CD4-positive, alpha-beta T cell (primary cell): ENCODE data around the gene COL5A1. TPM values are rescaled to one million over a fixed set of nuclear protein-coding genes. Genes with fewer than 3 reads are reported as not detected.

ENCODE experiments used
- ATAC-seq: fragments of 200-7000 bp; cut with Tn5 transposase; one replicate; pipeline ENCODE4 v1.10.0; 2022; ENCODE audit warnings: mild to moderate bottlenecking; ENCODE audit not compliant: poor library complexity
- CTCF ChIA-PET: fragments of 350-600 bp; sonication (Branson Sonifier 250); formaldehyde crosslinking; loops from one replicate; lab custom pipeline; 2021; ENCODE audit warnings: antibody characterized with exemption, inconsistent platforms; lab: Charles Lee
- POLR2A ChIA-PET: fragments of 350-600 bp; sonication (Branson Sonifier 250); formaldehyde crosslinking; loops from one replicate; lab custom pipeline; 2021; ENCODE audit warnings: antibody characterized with exemption, inconsistent platforms; lab: Charles Lee
- DNase-seq, 14 experiments: peaks; one replicate each; pipeline ENCODE4 v3.0.0-alpha.2; 2013 to 2020; ENCODE audit warnings: mixed read lengths in 2 of 14
- H3K27ac ChIP-seq, 2 donors: one replicate each; pipeline versions ENCODE4 v1.5.1 to v1.7.0; 2013; ENCODE audit warnings: low read length in 2 of 2, low read depth in 1 of 2, mild to moderate bottlenecking in 1 of 2
- H3K27me3 ChIP-seq, 2 experiments: 1 replicate in 1 of 2; 2 replicates in 1 of 2; pipeline versions ENCODE4 v1.6.1 to v1.7.0; 2013; ENCODE audit warnings: low read length in 2 of 2, control low read depth in 1 of 2, mild to moderate bottlenecking in 1 of 2, moderate library complexity in 1 of 2; ENCODE audit not compliant: insufficient read depth in 2 of 2, control insufficient read depth in 1 of 2
- H3K36me3 ChIP-seq: one replicate; pipeline ENCODE4 v1.6.1; 2013; ENCODE audit warnings: low read length, control low read depth; ENCODE audit not compliant: insufficient read depth
- H3K4me1 ChIP-seq: one replicate; pipeline ENCODE4 v1.6.1; 2013; ENCODE audit warnings: low read length, control low read depth; ENCODE audit not compliant: insufficient read depth
- H3K4me3 ChIP-seq: one replicate; pipeline ENCODE4 v1.5.1; 2013; ENCODE audit warnings: mild to moderate bottlenecking, low read length, moderate library complexity
- H3K9me3 ChIP-seq, 2 experiments: 1 replicate in 1 of 2; 2 replicates in 1 of 2; pipeline versions ENCODE4 v1.6.1 to v1.7.0; 2013; ENCODE audit warnings: low read length in 2 of 2, mild to moderate bottlenecking in 2 of 2, control low read depth in 1 of 2, moderate library complexity in 1 of 2; ENCODE audit not compliant: control insufficient read depth in 1 of 2, insufficient read depth in 1 of 2
- H3K27ac Mint-ChIP-seq: one replicate; pipeline ENCODE4 v1.8.0; 2020; ENCODE audit warnings: mixed read lengths
- H3K27me3 Mint-ChIP-seq: one replicate; pipeline ENCODE4 v1.8.0; 2021; ENCODE audit warnings: mixed read lengths
- H3K36me3 Mint-ChIP-seq: one replicate; pipeline ENCODE4 v1.8.0; 2021; ENCODE audit warnings: low read depth, mixed read lengths
- H3K4me1 Mint-ChIP-seq: one replicate; pipeline ENCODE4 v1.8.0; 2021; ENCODE audit warnings: low read depth, mixed read lengths
- H3K4me3 Mint-ChIP-seq: one replicate; pipeline ENCODE4 v1.8.0; 2020; ENCODE audit warnings: mild to moderate bottlenecking, mixed read lengths
- H3K9me3 Mint-ChIP-seq: one replicate; pipeline ENCODE4 v1.8.0; 2020; ENCODE audit warnings: mixed read lengths
- intact Hi-C, 2 experiments: fragments of 100-400 bp; cut with DNase I in 1 of 2; cut with micrococcal nuclease in 1 of 2; formaldehyde crosslinking; loops; one replicate each; pipeline versions ENCODE4 v1.15.1 to v1.9.0; 2023 to 2025; cut with DNase I, micrococcal nuclease
- total RNA-seq, 174 experiments: library from RNA in 2 of 174; stranded (reverse) in 2 of 174; gene quantifications; one replicate each; pipeline ENCODE4 v1.2.3 and lab custom pipeline; 2021 to 2026
- TF ChIP-seq, protein P1 (sequence below): fragments of 200-600 bp; IDR thresholded peaks from one replicate; pipeline ENCODE4 v1.8.0; 2022; ENCODE audit warnings: antibody characterized with exemption, mild to moderate bottlenecking

COL5A1 gene
- total RNA-seq, 2 experiments from 2014 or later, result 0.41 to 0.50 TPM

DNA sequence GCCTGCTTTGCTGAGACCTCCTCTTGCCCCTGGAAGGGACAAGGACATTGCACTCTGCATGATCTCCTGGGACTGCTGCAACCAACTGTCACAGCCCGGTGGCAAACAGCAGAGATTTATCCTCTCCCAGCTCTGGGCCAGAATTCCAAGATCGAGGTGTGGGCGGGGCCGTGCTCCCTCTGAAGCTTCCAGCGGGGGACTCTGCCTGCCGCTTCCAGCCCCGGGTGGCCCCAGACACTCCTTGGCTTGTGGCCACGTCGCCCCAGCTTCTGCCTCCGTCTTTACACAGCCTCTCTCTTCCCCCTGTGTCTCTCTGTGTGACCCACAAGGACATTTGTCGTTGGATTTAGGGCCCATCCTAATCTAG is 67.1 kb downstream of the COL5A1 start:
- Histone ChIP-seq H3K9me3 (peaks cover 0 to 31% of the 10 kb centered on the region in 2 experiments), H3K4me3 (no peak overlapping the region), H3K4me1 (no peaks in the 10 kb centered on the region), H3K27me3 (no peaks in the 10 kb centered on the region), H3K36me3 (no peaks in the 10 kb centered on the region), H3K27ac (no peak overlapping the region)
- DNase-seq, result no peak
- Mint-ChIP-seq H3K9me3 (no peaks in the 10 kb centered on the region), H3K36me3 (no peaks in the 10 kb centered on the region), H3K4me1 (no peaks in the 10 kb centered on the region), H3K27ac (no peak overlapping the region), H3K27me3 (no peaks in the 10 kb centered on the region), H3K4me3 (no peak overlapping the region)
- ChIA-PET CTCF (no interaction called here), POLR2A (no interaction called here)
- TF ChIP-seq, protein P1, sequence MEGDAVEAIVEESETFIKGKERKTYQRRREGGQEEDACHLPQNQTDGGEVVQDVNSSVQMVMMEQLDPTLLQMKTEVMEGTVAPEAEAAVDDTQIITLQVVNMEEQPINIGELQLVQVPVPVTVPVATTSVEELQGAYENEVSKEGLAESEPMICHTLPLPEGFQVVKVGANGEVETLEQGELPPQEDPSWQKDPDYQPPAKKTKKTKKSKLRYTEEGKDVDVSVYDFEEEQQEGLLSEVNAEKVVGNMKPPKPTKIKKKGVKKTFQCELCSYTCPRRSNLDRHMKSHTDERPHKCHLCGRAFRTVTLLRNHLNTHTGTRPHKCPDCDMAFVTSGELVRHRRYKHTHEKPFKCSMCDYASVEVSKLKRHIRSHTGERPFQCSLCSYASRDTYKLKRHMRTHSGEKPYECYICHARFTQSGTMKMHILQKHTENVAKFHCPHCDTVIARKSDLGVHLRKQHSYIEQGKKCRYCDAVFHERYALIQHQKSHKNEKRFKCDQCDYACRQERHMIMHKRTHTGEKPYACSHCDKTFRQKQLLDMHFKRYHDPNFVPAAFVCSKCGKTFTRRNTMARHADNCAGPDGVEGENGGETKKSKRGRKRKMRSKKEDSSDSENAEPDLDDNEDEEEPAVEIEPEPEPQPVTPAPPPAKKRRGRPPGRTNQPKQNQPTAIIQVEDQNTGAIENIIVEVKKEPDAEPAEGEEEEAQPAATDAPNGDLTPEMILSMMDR, result no peak
- ATAC-seq, result no peak
- intact Hi-C loops, result no loop called here

DNA sequence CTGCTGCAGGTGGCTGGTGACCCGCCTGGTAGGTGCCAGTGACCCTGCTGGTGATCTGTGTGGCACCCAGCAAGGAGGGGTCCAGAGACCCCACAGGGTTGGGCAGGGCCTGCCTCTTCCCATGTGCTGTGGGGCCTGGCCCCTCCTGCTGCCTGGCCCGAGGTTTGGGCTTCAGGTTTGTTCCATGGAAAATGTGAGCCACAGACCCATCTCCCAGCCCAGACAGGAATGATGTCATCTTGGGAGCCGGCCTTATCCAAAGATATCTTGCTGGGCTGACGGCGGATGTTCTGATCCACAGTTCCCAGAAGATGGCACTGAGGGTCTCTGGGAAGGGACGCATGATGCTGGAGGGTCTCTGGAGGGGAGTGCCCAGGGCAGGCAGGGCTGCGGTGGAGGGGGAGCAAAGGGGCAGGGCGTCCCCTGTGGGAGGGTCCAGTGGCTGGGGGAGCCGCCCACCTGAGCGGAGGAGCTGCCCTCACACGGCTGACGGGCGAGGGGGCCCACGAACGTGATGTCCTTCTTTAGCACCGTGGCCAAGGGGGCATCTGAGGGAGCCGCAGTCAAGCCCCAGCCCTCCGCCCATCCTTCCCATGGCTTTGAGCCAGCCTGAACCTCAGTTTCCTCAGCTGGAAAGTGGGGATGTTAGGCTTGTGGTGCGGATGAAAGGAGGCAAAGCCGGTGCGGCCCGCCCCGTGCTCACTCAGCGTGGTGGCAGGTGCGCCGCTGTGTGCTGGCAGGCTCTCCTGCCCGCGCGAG is 68.1 kb downstream of the COL5A1 start:
- no peaks in the 10 kb centered on the region for H3K36me3 Mint-ChIP-seq
- Histone ChIP-seq H3K4me3 (no peak overlapping the region), H3K27me3 (no peaks in the 10 kb centered on the region), H3K4me1 (no peaks in the 10 kb centered on the region), H3K9me3 (peaks cover 0 to 31% of the 10 kb centered on the region in 2 experiments), H3K36me3 (no peaks in the 10 kb centered on the region), H3K27ac (no peak overlapping the region)
- no peak overlapping the region for H3K4me3 Mint-ChIP-seq
- ChIA-PET POLR2A (no interaction called here), CTCF (no interaction called here)
- DNase-seq (no peak), ATAC-seq (no peak)
- H3K9me3 Mint-ChIP-seq, result peaks cover 2% of the 10 kb centered on the region
- TF ChIP-seq, protein P1, result no peak
- H3K27me3 Mint-ChIP-seq, result no peaks in the 10 kb centered on the region
- no peak overlapping the region for H3K27ac Mint-ChIP-seq
- H3K4me1 Mint-ChIP-seq, result no peaks in the 10 kb centered on the region
- intact Hi-C loops, result no loop called here

DNA sequence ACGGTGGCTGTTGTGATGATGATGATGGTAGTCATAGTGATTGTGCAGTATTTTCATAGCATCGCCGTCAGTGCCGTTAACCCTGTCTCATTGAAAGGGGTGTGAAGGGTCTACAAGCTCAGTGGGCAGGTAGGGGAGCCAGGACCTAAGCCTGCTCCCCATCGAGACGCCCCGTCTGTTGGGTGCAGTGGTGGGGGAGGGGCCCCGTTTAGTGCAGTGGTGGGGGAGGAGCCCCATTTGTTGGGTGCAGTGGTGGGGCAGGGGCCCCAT is 68.6 kb downstream of the COL5A1 start:
- H3K4me3 Mint-ChIP-seq, result no peak overlapping the region
- no peaks in the 10 kb centered on the region for H3K27me3 Mint-ChIP-seq
- H3K36me3 Mint-ChIP-seq, result no peaks in the 10 kb centered on the region
- TF ChIP-seq, protein P1, result no peak
- POLR2A ChIA-PET, result no interaction called here
- Histone ChIP-seq H3K9me3 (peaks cover 0 to 31% of the 10 kb centered on the region in 2 experiments), H3K27me3 (no peaks in the 10 kb centered on the region), H3K4me3 (no peak overlapping the region), H3K27ac (no peak overlapping the region), H3K36me3 (no peaks in the 10 kb centered on the region), H3K4me1 (no peaks in the 10 kb centered on the region)
- peaks cover 2% of the 10 kb centered on the region for H3K9me3 Mint-ChIP-seq
- ATAC-seq (no peak), DNase-seq (no peak)
- CTCF ChIA-PET, result no interaction called here
- H3K27ac Mint-ChIP-seq, result no peak overlapping the region
- intact Hi-C loops, result no loop called here
- no peaks in the 10 kb centered on the region for H3K4me1 Mint-ChIP-seq
